GM18507 (cell line): ENCODE measurements around the gene WDR77.

Experiments used
- DNase-seq: peaks from one replicate; pipeline ENCODE4 v3.0.0; 2011; ENCODE audit warnings: low read depth; ENCODE audit not compliant: insufficient read length; ENCODE audit errors: extremely low spot score
- FAIRE-seq: peaks from 2 replicates; lab custom pipeline; 2011; peaks lifted over from hg19 to GRCh38; lab: Jason Lieb, UNC

The WDR77 gene

DNA sequence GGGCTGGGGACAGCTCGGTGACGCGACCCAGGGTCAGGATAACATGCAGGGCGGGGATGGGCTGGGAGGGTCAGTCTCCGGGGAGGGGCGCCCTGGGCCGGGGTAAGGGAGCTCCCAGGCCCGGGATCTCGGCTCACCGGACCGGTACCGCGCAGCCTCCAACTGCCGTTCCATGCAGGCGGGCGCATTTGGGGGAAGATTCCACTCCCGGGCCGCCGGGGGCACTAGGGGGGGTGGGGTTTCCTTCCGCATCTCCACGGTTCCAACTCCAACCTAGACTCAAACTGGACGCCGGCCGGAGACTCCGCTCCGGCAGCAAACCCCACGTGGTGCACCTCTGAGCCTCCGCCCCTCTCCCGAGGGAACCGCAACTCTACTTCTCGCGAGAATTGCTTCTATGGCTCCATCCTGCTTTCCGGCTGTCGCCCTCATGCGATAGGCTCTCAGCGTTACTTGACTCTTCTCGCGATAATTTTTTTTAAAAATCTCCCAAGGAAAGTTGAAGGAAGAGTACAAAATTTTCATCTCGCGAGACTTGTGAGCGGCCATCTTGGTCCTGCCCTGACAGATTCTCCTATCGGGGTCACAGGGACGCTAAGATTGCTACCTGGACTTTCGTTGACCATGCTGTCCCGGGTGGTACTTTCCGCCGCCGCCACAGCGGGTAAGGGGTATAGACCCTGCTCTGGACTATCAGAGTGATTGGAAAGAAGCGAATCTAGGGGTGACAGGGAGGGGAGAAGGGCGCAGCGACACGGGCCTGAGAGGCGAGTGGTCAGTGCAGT is at the start of gene WDR77, which contains the start of gene ATP5PB:
TSS of gene WDR77 (minus strand) at position 339 of the 785 bp plus-strand sequence. CDS start at position 252, 87 bp downstream.
TSS of gene ATP5PB (plus strand) at position 547 of the 785 bp plus-strand sequence. CDS start at position 625, 78 bp downstream.
- FAIRE-seq (peak; percentile 98), DNase-seq (peak; percentile 98)

DNA sequence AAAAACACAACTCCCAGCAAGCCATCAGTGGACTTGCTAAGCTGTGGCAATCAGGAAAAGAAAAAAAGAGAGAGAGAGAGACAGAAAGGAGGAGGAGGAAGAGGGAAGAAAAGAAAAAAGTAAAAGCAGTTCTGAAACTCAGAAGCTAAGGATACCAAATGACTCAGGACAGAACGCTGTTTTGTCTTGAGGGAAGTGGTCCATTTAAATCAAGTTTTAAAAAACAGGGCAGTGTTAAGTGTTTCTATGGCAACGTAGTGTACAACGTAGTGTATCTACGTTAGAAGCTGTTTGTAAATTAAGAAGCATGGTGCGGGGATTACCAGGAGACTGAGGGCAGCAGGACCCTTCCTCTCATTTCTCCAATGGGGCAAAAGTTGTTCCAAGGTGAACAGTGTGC is 48.5 kb upstream of the WDR77 start:
- FAIRE-seq = no peak
- no peak for DNase-seq

DNA sequence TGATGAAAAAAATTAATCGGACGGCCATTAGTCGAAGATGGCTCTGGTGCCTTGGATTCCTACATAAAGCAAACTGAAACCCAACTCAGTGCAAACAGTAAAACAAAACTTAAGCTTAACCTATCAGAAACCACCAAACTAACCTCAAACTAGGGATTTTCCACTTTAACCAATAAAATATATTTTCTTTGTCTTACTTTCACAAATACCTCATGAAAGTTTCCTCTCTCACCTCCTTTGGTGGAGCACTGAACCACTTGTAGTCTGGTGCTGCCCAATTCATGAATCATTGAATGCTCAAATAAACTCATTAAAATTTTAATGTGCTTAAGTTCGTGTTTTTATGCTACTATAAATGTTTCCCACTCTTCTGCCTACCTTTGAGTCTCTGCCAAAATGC is 47.3 kb upstream of the WDR77 start:
- DNase-seq = no peak
- peak; percentile 59 for FAIRE-seq

DNA sequence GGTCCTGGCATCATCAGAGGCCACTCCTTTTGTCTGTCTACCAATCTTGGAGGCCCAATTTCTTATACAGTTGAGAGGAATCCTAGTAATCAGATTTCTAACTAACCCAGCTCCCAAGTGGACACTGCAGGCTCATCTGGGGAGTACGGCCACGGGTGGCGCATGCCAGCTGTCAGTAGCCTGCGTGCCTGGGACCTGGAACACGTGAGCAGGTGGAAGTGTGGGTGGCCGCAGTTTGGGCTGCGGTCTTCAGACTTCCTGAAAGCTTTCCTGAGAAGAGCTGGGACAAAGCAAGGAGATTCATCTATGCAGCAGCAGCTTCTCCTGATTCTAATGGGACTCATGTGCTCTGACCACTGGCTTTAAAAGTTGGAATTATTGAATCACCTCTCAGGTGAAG is 42.0 kb upstream of the WDR77 start:
- FAIRE-seq = no peak

DNA sequence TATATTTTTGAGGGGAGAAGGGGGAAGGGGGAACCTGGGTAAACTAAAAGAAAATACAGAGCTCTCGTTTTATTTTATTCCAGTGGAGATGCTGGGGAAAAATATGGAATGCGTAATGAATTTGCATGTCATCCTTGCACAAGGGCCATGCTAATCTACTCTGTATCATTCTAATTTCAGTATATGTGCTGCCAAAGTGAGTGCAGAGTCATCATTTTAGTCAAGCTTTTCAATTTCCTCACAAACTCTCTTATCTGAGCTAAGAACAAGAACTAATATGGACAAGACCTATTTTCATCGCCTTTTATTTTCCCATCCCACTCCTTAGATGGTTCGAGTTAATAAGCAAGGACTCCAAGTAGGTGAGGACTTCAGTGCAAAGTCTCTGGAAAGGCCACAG is 41.2 kb upstream of the WDR77 start:
- DNase-seq = no peak
- FAIRE-seq = no peak

More for the DNA sequence above, 42.0 kb upstream of the WDR77 start:
- no peak for DNase-seq

DNA sequence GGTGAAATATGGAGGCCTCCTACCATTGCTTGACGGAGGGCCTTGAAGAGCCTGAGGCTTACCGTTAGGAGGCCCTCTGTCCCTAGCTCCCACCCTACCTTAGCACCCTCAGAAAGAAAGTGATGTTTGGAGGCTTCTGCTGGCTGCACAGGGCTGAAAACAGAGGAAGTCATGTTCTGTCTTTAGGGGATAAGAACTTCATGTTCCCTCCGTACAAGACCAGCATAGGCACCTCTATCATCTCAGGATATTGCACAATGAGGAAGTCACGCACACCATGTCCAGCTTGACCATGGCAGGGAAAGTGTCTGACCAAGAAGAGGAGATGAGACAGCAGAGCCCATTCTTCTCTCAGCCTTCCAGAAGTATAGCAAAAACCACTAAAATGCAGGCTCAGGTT is 40.5 kb upstream of the WDR77 start:
- FAIRE-seq (no peak), DNase-seq (no peak)

DNA sequence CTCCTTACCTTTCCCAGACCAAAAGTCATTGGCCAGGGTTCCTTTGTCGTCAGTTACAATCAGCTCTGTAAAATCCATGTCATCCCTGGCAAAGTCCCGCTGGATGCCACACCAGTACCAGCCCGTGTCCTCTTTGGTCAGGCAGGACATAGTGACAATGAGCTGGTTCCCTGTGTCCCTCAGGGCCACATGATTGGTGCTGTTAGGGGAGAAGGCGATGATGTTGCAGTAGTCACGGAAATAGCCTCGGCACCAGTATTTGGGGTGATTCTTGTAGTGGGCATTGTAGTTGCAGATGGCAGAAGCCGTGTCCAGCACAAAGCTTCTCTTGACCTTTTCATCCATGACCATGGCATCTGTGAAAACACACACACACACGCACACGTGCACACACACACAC is 39.6 kb upstream of the WDR77 start:
- DNase-seq = no peak
- no peak for FAIRE-seq

DNA sequence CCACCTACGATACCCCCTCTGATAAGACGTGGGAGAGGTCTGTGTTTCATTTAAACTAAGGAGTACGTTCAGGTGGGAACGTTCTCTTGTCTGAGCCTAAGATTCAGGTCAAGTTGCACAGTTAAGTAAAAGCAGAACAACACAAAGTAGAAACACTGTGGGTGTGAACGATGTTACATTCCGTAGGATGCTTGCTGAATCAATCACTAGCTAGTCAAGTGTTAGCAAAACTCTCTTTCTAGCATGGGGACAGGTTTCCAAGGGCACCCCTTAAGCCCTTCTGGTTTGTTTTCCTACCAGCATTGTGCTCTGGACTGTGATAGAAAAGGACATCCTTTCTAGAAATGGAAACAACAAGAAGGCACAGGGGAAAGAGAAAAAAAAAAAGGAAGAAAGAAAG is 38.1 kb upstream of the WDR77 start:
- DNase-seq (no peak), FAIRE-seq (no peak)

DNA sequence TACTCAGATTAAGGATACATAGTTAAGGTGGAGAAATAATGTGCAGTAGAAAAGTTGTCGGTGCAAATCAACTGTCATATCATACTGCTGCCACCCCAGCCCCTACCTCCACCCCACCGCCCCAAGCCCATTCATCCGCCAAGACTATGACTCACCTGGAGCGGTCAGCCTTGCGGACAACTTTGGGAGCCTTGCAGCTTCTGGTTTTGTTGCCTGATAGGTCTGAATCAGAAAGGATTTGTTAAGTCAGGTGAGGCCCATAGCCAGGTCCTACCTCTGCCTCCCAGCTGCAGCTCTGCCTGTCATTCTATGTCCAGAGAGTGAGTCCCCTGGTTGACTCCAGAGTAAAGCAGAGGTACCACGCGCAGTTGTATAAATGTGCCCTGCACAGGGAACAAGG is 37.4 kb upstream of the WDR77 start:
- no peak for FAIRE-seq
- no peak for DNase-seq

DNA sequence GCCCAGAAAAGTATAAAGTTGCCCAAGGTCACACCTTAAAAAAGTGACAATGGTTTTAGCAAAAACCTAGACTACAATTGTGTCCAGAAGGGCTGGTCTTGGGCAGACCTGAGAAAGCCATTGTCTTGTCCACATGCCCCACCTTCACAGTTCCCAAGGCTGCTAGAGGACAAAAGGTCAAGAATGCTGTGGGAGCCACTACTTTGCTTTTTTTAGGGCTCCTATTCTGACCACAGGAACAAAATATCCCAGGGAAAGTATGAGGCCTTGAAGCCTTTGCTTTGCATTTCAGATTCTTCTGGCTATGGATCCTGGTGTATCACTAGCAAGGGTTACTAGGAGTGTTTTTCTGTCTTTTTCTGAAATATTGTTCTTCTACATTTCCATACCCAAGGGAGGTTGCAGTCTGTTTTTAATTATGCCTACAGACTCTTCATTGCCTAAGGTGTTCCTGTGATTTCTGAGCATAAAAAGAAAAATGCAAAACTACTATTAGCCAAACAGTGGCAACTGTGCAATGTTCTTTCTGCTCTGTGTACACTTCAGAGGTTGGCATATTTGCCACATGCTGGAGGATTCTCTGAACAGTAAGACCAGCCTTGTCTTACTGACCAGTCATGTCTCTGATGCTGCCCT is 35.5 kb upstream of the WDR77 start:
- no peak for DNase-seq
- no peak for FAIRE-seq

DNA sequence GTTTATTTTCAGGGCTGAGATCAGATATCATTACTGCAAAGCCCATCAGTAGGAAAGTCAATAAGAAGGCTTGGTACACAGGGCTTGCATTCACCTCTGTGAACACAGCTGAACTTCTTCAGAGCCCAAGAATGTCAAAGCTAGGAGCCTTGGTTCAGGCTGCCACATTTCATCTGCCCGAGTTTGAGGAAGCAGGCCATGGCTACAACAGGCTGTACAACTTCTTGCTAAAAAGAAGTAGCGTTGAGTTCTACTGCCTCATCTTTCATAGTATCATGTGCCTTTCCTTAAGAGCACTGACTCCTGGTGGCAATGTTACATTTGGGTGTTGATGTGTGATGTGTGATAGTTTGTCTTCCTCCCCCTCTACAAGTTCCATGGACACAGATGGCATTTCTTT is 34.8 kb upstream of the WDR77 start:
- no peak for FAIRE-seq
- DNase-seq = no peak

DNA sequence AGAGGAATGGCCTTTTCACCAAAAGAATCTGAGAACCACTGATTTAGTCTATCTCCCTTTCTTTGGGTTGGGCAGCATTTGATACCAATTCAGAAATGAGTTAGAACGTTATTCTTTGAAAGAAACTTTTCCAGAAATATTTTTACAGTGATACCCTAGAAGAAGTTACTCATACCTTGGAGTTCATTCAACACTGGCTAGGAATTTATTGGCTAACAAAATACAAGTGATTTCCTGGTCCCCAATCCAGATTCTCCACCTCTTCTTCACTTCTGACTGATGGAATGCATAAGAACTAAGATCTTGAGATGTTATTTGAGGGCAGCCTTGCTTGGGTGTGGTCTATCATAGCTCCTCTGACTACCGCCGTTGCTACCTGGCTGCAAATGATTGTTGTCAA is 34.1 kb upstream of the WDR77 start:
- FAIRE-seq (no peak), DNase-seq (no peak)

DNA sequence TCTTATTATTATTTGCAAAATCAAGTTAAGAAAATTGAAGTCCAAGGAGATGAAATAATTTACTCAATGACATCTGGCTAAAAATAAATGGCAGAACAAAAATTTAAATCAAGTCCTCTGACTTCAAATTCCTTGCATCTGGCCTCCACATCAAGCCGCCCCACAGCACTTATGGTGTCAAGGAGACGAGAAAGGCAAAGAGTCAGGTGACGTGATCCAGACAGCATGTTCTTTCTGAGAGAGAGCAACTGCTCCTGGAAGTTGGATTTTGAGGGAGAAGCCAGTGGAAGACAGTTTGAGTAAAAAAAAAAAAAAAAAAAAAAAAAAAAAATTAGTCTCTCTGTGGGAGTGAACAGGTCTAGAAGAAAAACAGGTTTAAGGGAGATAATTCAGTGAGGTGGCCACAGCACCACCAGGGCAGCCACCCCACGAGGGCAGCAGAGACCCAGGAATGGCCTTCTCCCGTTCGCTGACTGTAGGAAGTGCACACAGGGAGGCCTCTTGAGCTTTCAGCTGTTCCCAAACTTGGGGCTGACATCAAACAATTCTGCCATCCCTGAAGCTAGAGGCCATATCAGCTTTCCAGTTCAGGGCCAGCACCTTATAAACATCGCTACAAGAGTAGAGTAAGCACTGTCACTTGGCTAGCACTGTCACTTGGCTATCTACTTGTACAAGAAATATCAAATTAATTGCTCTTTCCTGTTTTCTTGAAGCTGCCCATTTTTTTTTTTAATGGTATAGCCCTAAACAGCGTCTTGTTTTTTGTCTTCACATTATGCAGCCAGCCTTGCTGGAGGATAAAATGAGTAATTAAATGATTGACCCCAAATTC is 32.5 kb upstream of the WDR77 start:
- no peak for DNase-seq
- peak; percentile 50 for FAIRE-seq

DNA sequence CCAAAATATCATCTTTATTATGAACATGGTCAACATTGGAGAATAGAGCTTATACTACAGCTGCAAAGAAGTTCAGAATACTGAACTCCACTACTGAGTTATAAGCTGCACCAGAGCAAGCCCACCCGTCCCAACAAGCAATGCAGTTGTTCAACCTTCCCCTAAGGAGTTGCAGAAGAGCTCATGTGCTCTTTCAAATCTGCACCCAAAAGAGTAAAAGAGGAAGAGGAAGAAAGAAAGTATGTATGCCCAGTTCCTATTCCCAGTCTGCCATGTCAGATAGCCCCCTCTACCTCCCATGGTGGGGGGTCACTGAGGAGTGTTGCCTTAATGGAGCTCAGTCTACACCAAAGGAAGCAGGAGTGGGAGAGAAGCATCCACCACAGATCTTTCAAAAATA is 31.6 kb upstream of the WDR77 start:
- no peak for DNase-seq
- FAIRE-seq = no peak

DNA sequence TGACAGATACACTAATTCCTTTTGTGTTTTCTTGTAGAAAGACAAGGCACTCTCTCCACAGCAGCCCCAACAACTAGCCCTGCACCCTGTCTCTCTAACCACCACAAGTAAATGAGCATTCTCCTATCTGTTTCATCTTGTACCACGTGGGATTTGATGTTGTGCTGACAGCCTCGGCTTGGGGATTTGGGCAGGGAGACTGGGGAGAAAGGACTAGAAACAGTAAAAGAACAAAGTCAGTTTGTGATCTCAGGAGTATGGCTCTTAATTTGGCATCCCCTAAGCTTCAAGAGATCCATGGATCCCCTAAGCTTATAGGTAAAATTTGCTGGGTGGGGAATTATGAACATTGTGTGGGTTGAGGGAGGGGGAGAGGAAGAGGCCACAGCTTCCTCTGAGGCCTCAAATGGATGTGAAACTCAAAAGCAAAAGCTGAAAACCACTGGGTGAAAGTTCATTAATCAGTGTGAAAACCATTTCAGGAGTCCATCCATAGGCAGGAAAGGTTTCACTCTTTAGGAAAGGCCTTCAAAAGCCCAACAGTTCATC is 27.8 kb upstream of the WDR77 start:
- no peak for DNase-seq
- FAIRE-seq = peak; percentile 82

DNA sequence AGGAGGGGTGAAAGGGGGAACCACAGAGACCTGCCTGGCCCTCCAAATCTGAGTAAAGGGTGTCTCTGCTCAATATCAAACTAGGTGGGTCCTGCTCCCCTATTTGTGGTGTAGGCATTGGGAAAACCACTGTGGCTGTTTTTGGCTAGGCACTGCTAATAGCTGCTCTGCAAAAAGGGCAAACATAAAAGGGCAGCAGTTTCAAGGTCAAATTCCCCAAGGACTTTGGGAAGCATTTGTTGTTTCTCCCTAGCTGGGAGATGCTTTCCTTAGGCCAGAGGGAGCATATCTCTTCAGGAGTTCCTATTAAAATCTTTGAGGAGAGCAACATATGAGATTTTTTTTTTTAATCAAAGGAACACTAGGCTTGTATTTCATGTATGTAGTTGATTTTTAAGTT is 27.2 kb upstream of the WDR77 start:
- FAIRE-seq = no peak
- DNase-seq = no peak

DNA sequence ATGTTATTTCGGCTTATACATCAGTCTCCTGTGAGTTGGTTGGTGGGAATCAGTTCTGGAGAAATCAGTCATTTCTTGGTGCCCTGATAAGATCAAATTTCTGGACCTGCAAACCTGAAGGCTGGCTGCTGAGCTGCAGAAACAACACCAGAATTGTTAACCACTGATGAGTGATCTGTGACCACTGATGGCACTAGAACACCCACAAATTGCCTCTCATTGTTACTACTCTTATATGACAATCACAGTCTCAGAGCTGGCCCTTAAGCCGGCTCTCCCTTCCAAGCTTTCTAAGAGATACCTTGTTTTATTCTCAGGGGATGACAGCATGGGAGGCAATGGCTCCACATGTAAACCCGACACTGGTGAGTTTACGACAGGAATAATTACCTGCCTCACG is 26.6 kb upstream of the WDR77 start:
- no peak for FAIRE-seq
- DNase-seq = no peak

DNA sequence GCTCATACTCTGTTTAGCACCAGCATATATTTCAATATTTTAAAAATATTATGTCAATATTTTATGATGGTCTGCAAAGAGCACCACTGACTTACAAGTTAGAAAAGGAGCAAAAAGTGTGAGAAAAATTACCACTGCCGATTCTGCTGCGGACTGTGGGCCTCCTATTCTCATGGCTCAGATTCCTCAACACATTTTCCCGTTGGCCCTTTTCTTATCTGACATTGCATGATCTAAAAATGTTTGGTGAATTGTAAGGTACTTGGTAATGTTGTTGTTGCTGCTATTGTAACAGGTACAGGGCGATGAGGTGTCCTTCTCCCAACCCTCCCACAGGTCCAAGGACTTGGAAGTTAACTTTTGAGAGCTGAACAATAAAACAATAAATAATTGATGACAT is 25.5 kb upstream of the WDR77 start:
- FAIRE-seq (no peak), DNase-seq (no peak)

DNA sequence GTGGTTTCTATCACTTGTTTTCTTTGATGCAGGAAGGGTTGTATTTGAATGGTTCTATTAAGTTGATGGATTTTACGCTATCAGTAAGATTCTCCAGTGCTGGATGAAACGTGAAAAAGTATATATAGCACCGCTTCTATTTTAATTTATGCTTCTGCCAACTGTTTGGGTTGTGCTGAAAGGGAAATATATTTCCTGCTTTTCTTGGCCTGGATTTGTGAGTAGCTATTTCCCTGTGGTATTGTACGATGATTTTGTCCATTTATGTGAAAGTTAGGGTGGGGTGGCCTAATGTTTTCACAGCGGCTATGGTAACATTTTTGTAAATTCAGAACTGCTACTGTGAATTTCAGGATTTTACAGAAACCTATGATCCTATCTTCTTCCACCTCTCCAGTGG is 25.1 kb upstream of the WDR77 start:
- DNase-seq = no peak
- FAIRE-seq = no peak

DNA sequence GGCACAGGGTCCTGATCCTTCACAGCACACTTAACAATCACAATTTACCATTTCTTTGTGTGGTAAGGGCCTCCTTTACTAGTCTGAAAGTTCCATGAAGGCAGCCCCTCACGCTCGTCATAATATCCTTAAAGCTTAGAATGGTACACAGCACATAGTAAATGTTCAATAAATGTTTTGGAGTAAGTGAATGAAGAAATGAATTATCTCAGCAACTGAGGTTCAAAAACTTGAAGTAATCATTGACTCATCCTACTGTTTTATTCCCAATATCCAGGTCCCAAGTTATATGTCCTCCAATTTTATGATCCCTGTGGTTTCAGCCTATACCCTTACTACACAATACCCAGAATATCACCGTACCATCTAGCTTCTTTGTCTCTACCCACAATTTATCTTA is 22.5 kb upstream of the WDR77 start:
- DNase-seq = no peak
- FAIRE-seq = peak; percentile 35
